Measurements from ENCODE around the gene MCRIP2. TPM values are rescaled to one million over a fixed set of nuclear protein-coding genes. Genes with fewer than 3 reads are reported as not detected.
A peak's percentile ranks its signal among the peaks of the same experiment; 100 is the strongest.

Gene MCRIP2
- total RNA-seq, 4 donors from 2014 or later = 20.8 to 37.7 (median 32.4) TPM

- no peak overlapping the region for H3K4me3 ChIP-seq
- no peak overlapping the region for H3K27ac ChIP-seq
- peaks cover 0 to 63% (median 44%) of the 10 kb centered on the region in 4 donors for H3K4me1 ChIP-seq
- H3K36me3 ChIP-seq = peaks cover 0 to 33% (median 4%) of the 10 kb centered on the region in 3 donors
- no peaks in the 10 kb centered on the region for H3K27me3 ChIP-seq
- WGBS, 2 donors = 97 to 98% methylated on average over 21 to 35 of the region's 74 CpGs
- H3K9me3 ChIP-seq = no peaks in the 10 kb centered on the region
- no peak for DNase-seq (ENCODE audit: low spot score in 2 of 2)
- TF ChIP-seq CTCF (IDR thresholded peaks at IDR 0.05) (no peak), POLR2A (IDR thresholded peaks at IDR 0.05) (no peak), EP300 (IDR thresholded peaks at IDR 0.05) (no peak)
Measured at GRCh38 chr16:633336-634050, 8.1 kb upstream of the MCRIP2 start.

- no peak for DNase-seq (ENCODE audit: low spot score in 2 of 2)
- peaks cover 0 to 56% (median 41%) of the 10 kb centered on the region in 4 donors for H3K4me1 ChIP-seq
- H3K27me3 ChIP-seq = no peaks in the 10 kb centered on the region
- 76 to 88% methylated on average over 14 to 18 of the region's 22 CpGs for WGBS, 2 donors
- TF ChIP-seq CTCF (IDR thresholded peaks at IDR 0.05) (no peak), EP300 (IDR thresholded peaks at IDR 0.05) (no peak), POLR2A (IDR thresholded peaks at IDR 0.05) (no peak)
- H3K9me3 ChIP-seq = no peaks in the 10 kb centered on the region
- peaks cover 0 to 28% (median 4%) of the 10 kb centered on the region in 3 donors for H3K36me3 ChIP-seq
- no peak overlapping the region for H3K4me3 ChIP-seq
- H3K27ac ChIP-seq = no peak overlapping the region
Measured at GRCh38 chr16:634051-634670, 7.5 kb upstream of the MCRIP2 start.

- Histone ChIP-seq H3K27me3 (no peaks in the 10 kb centered on the region), H3K9me3 (no peaks in the 10 kb centered on the region), H3K36me3 (peaks cover 0 to 28% (median 4%) of the 10 kb centered on the region in 3 donors), H3K4me1 (peaks cover 0 to 48% (median 33%) of the 10 kb centered on the region in 4 donors), H3K27ac (peak overlapping the region in 2 of 4 donors; percentile 92 to 100), H3K4me3 (peak overlapping the region in 3 of 4 donors; percentile 90 to 94 (median 91))
- TF ChIP-seq CTCF (IDR thresholded peaks at IDR 0.05) (no peak), EP300 (IDR thresholded peaks at IDR 0.05) (no peak), POLR2A (IDR thresholded peaks at IDR 0.05) (no peak)
- DNase-seq (ENCODE audit: low spot score in 2 of 2) = no peak
- 81 to 92% methylated on average over 6 to 7 of the region's 7 CpGs for WGBS, 2 donors
Measured at GRCh38 chr16:634996-635395, 6.6 kb upstream of the MCRIP2 start.

GRCh38 chr16:635573-636205 lies 5.9 kb upstream of the MCRIP2 start:
- TF ChIP-seq EP300 (IDR thresholded peaks at IDR 0.05) = no peak
- no peak for TF ChIP-seq POLR2A (IDR thresholded peaks at IDR 0.05)
- TF ChIP-seq CTCF (IDR thresholded peaks at IDR 0.05) = no peak
- no peaks in the 10 kb centered on the region for H3K27me3 ChIP-seq
- H3K9me3 ChIP-seq = no peaks in the 10 kb centered on the region
- WGBS, 2 donors = 2 to 22% methylated on average over 9 to 21 of the region's 55 CpGs
- H3K4me3 ChIP-seq = peak overlapping the region; percentile 63 to 94 (median 90)
- peaks cover 0 to 41% (median 26%) of the 10 kb centered on the region in 4 donors for H3K4me1 ChIP-seq
- H3K36me3 ChIP-seq = peaks cover 0 to 28% (median 4%) of the 10 kb centered on the region in 3 donors
- no peak for DNase-seq (ENCODE audit: low spot score in 2 of 2)
- H3K27ac ChIP-seq = peak overlapping the region; percentile 92 to 100 (median 96)

All from tibial nerve (tissue), 4 donors.